Measurements from ENCODE around the gene MYO15A.

MYO15A gene

GRCh38 chr17:18160128-18160856, 51.7 kb downstream of the MYO15A start:
- DNase-seq = no peak

GRCh38 chr17:18161207-18162145, 52.9 kb downstream of the MYO15A start:
- no peak for DNase-seq

- DNase-seq = no peak
Observed at GRCh38 chr17:18163547-18163946, 55.0 kb downstream of the MYO15A start.

- DNase-seq = no peak
Observed at GRCh38 chr17:18166894-18167293, 58.3 kb downstream of the MYO15A start.

- no peak for DNase-seq
Observed at GRCh38 chr17:18167421-18167820, 58.9 kb downstream of the MYO15A start.

- no peak for DNase-seq
Observed at GRCh38 chr17:18172531-18173278, 64.1 kb downstream of the MYO15A start.

- no peak for DNase-seq
Observed at GRCh38 chr17:18173740-18174139, 65.2 kb downstream of the MYO15A start.

- DNase-seq = no peak
Observed at GRCh38 chr17:18176176-18176575, 67.6 kb downstream of the MYO15A start.

GRCh38 chr17:18177133-18177532, 68.6 kb downstream of the MYO15A start:
- no peak for DNase-seq

- no peak for DNase-seq
Observed at GRCh38 chr17:18177722-18178121, 69.2 kb downstream of the MYO15A start.

- no peak for DNase-seq
Observed at GRCh38 chr17:18179196-18179595, 70.6 kb downstream of the MYO15A start.

GRCh38 chr17:18179804-18180203, 71.2 kb downstream of the MYO15A start:
- no peak for DNase-seq

- DNase-seq = peak; percentile 79 to 82
Observed at GRCh38 chr17:18181358-18181757, 72.8 kb downstream of the MYO15A start.

- peak; percentile 46 to 53 for DNase-seq
Observed at GRCh38 chr17:18182110-18182977, 73.8 kb downstream of the MYO15A start.

GRCh38 chr17:18182978-18183333, 74.4 kb downstream of the MYO15A start:
- DNase-seq = peak; percentile 89 to 90

- DNase-seq = peak; percentile 97 to 98
Observed at GRCh38 chr17:18183334-18184142, 75.0 kb downstream of the MYO15A start, which contains the start of gene ALKBH5. Gene ALKBH5, plus strand, starts transcription at chr17:18183828. Its CDS starts 416 bp downstream, at chr17:18184244.

GRCh38 chr17:18184143-18185031, 75.8 kb downstream of the MYO15A start:
- DNase-seq = peak; percentile 75 to 80

GRCh38 chr17:18185391-18185790, 76.8 kb downstream of the MYO15A start:
- no peak for DNase-seq

- no peak for DNase-seq
Observed at GRCh38 chr17:18185832-18186626, 77.5 kb downstream of the MYO15A start.
